Measurements from ENCODE around the gene ACTR3.

The ACTR3 gene

DNA sequence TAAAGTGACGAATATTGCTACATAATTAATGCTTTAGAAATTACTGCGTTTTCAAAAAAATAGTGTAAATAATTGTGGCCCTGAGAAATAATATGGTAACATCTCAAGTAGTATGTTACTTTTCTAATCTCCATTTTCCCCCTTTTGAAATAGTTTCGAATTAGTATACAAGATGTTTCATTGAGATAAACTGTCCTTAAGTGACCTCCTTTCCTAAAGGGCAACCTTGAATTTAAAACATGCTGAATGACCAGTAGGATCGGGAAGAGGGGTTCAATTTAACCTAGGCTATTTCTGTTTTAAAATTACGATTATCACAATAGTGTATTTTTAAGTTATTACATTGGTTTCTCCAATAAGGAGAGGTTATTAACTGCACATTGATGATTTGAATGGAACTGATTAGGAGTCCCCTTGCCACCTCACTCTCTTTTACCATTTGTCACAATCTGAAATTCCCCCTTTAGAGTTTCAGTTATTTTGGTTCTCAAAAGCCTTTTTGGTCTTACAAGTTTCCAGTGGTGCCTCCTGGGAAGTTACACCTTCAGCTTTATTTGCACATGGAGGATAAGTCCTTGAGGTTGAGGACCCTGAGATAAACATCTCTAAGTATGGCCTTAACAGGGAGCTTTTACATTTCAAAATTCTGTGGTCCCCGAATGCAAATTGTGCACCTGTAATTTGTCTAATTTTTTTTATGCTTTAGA lies 2.3 kb downstream of the ACTR3 start:
- Histone ChIP-seq H3K27ac (ENCODE audit: low read depth, low read length) (peak overlapping the region; percentile 39), H3K9ac (ENCODE audit: low read length) (peak overlapping the region; percentile 87), H3K4me3 (ENCODE audit: low read depth in 1 of 2, low read length in 2 of 2) (peak overlapping the region in 1 of 2 donors; percentile 13), H3K27me3 (ENCODE audit: control insufficient read depth in 1 of 2, insufficient read depth in 2 of 2, low read length in 2 of 2) (no peaks in the 10 kb centered on the region), H3K9me3 (ENCODE audit: low read length) (no peaks in the 10 kb centered on the region), H3K36me3 (ENCODE audit: insufficient read depth, low read length) (no peaks in the 10 kb centered on the region), H3K4me1 (ENCODE audit: insufficient read depth, low read length) (peaks cover 55% of the 10 kb centered on the region)

- H3K36me3 ChIP-seq (ENCODE audit: insufficient read depth, low read length) = no peaks in the 10 kb centered on the region
- H3K9ac ChIP-seq (ENCODE audit: low read length) = no peak overlapping the region
- no peak overlapping the region for H3K4me3 ChIP-seq (ENCODE audit: low read depth in 1 of 2, low read length in 2 of 2)
- peaks cover 56% of the 10 kb centered on the region for H3K4me1 ChIP-seq (ENCODE audit: insufficient read depth, low read length)
- H3K27me3 ChIP-seq (ENCODE audit: control insufficient read depth in 1 of 2, insufficient read depth in 2 of 2, low read length in 2 of 2) = no peaks in the 10 kb centered on the region
- H3K9me3 ChIP-seq (ENCODE audit: low read length) = no peaks in the 10 kb centered on the region
- no peak overlapping the region for H3K27ac ChIP-seq (ENCODE audit: low read depth, low read length)
Measured at GRCh38 chr2:113894156-113894743, 4.4 kb downstream of the ACTR3 start.

GRCh38 chr2:113895301-113895700 lies 5.4 kb downstream of the ACTR3 start:
- Histone ChIP-seq H3K4me1 (ENCODE audit: insufficient read depth, low read length) (peaks cover 63% of the 10 kb centered on the region), H3K27ac (ENCODE audit: low read depth, low read length) (no peak overlapping the region), H3K4me3 (ENCODE audit: low read depth in 1 of 2, low read length in 2 of 2) (no peak overlapping the region)

GRCh38 chr2:113895819-113896563 lies 6.1 kb downstream of the ACTR3 start:
- no peak overlapping the region for H3K4me3 ChIP-seq (ENCODE audit: low read depth in 1 of 2, low read length in 2 of 2)
- H3K27ac ChIP-seq (ENCODE audit: low read depth, low read length) = no peak overlapping the region
- H3K27me3 ChIP-seq (ENCODE audit: control insufficient read depth in 1 of 2, insufficient read depth in 2 of 2, low read length in 2 of 2) = no peaks in the 10 kb centered on the region
- no peak overlapping the region for H3K9ac ChIP-seq (ENCODE audit: low read length)
- no peaks in the 10 kb centered on the region for H3K36me3 ChIP-seq (ENCODE audit: insufficient read depth, low read length)
- H3K9me3 ChIP-seq (ENCODE audit: low read length) = no peaks in the 10 kb centered on the region
- peaks cover 63% of the 10 kb centered on the region for H3K4me1 ChIP-seq (ENCODE audit: insufficient read depth, low read length)

More at GRCh38 chr2:113895301-113895700, 5.4 kb downstream of the ACTR3 start:
- no peaks in the 10 kb centered on the region for H3K27me3 ChIP-seq (ENCODE audit: control insufficient read depth in 1 of 2, insufficient read depth in 2 of 2, low read length in 2 of 2)
- no peak overlapping the region for H3K9ac ChIP-seq (ENCODE audit: low read length)
- H3K36me3 ChIP-seq (ENCODE audit: insufficient read depth, low read length) = no peaks in the 10 kb centered on the region
- H3K9me3 ChIP-seq (ENCODE audit: low read length) = no peaks in the 10 kb centered on the region

- Histone ChIP-seq H3K9ac (ENCODE audit: low read length) (no peak overlapping the region), H3K27me3 (ENCODE audit: control insufficient read depth in 1 of 2, insufficient read depth in 2 of 2, low read length in 2 of 2) (no peaks in the 10 kb centered on the region), H3K4me3 (ENCODE audit: low read depth in 1 of 2, low read length in 2 of 2) (no peak overlapping the region), H3K4me1 (ENCODE audit: insufficient read depth, low read length) (peaks cover 62% of the 10 kb centered on the region), H3K36me3 (ENCODE audit: insufficient read depth, low read length) (no peaks in the 10 kb centered on the region), H3K27ac (ENCODE audit: low read depth, low read length) (no peak overlapping the region), H3K9me3 (ENCODE audit: low read length) (no peaks in the 10 kb centered on the region)
Measured at GRCh38 chr2:113896791-113897190, 6.9 kb downstream of the ACTR3 start.

DNA sequence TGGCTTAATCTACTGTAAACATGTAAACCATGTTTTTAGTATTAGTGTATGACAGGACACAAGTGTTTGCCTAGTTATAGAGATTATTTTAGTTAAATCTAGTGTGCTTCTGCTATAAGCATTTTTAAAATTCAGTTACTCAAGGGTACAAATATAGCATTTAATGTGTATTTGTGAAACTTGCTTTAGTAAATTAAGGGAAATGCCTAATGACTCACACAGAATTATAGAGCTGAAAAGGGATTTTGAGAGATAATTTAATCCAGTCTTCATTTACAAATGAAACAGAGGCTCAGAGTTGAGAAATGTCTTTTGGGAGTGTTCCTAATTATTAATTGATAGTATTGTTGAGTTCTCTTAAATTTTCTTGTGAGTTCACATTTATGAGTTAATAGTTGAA lies 8.2 kb downstream of the ACTR3 start:
- H3K9me3 ChIP-seq (ENCODE audit: low read length) = no peaks in the 10 kb centered on the region
- H3K9ac ChIP-seq (ENCODE audit: low read length) = no peak overlapping the region
- H3K27ac ChIP-seq (ENCODE audit: low read depth, low read length) = no peak overlapping the region
- H3K36me3 ChIP-seq (ENCODE audit: insufficient read depth, low read length) = no peaks in the 10 kb centered on the region
- no peaks in the 10 kb centered on the region for H3K27me3 ChIP-seq (ENCODE audit: control insufficient read depth in 1 of 2, insufficient read depth in 2 of 2, low read length in 2 of 2)
- peaks cover 49% of the 10 kb centered on the region for H3K4me1 ChIP-seq (ENCODE audit: insufficient read depth, low read length)
- H3K4me3 ChIP-seq (ENCODE audit: low read depth in 1 of 2, low read length in 2 of 2) = no peak overlapping the region

GRCh38 chr2:113899166-113899565 lies 9.3 kb downstream of the ACTR3 start:
- H3K4me1 ChIP-seq (ENCODE audit: insufficient read depth, low read length) = peaks cover 53% of the 10 kb centered on the region
- H3K9me3 ChIP-seq (ENCODE audit: low read length) = no peaks in the 10 kb centered on the region

GRCh38 chr2:113901943-113902342 lies 12.1 kb downstream of the ACTR3 start:
- Histone ChIP-seq H3K4me3 (ENCODE audit: low read depth in 1 of 2, low read length in 2 of 2) (no peak overlapping the region), H3K27ac (ENCODE audit: low read depth, low read length) (no peak overlapping the region), H3K9me3 (ENCODE audit: low read length) (no peaks in the 10 kb centered on the region), H3K4me1 (ENCODE audit: insufficient read depth, low read length) (peaks cover 32% of the 10 kb centered on the region), H3K36me3 (ENCODE audit: insufficient read depth, low read length) (no peaks in the 10 kb centered on the region), H3K27me3 (ENCODE audit: control insufficient read depth in 1 of 2, insufficient read depth in 2 of 2, low read length in 2 of 2) (no peaks in the 10 kb centered on the region), H3K9ac (ENCODE audit: low read length) (no peak overlapping the region)

More at GRCh38 chr2:113899166-113899565, 9.3 kb downstream of the ACTR3 start:
- no peaks in the 10 kb centered on the region for H3K36me3 ChIP-seq (ENCODE audit: insufficient read depth, low read length)
- no peak overlapping the region for H3K4me3 ChIP-seq (ENCODE audit: low read depth in 1 of 2, low read length in 2 of 2)
- H3K27me3 ChIP-seq (ENCODE audit: control insufficient read depth in 1 of 2, insufficient read depth in 2 of 2, low read length in 2 of 2) = no peaks in the 10 kb centered on the region
- H3K27ac ChIP-seq (ENCODE audit: low read depth, low read length) = no peak overlapping the region
- H3K9ac ChIP-seq (ENCODE audit: low read length) = no peak overlapping the region

GRCh38 chr2:113905886-113906285 lies 16.0 kb downstream of the ACTR3 start:
- Histone ChIP-seq H3K9ac (ENCODE audit: low read length) (no peak overlapping the region), H3K4me1 (ENCODE audit: insufficient read depth, low read length) (peaks cover 25% of the 10 kb centered on the region), H3K4me3 (ENCODE audit: low read depth in 1 of 2, low read length in 2 of 2) (no peak overlapping the region), H3K36me3 (ENCODE audit: insufficient read depth, low read length) (no peaks in the 10 kb centered on the region), H3K27ac (ENCODE audit: low read depth, low read length) (no peak overlapping the region), H3K9me3 (ENCODE audit: low read length) (no peaks in the 10 kb centered on the region), H3K27me3 (ENCODE audit: control insufficient read depth in 1 of 2, insufficient read depth in 2 of 2, low read length in 2 of 2) (no peaks in the 10 kb centered on the region)

GRCh38 chr2:113906647-113907046 lies 16.8 kb downstream of the ACTR3 start:
- peaks cover 25% of the 10 kb centered on the region for H3K4me1 ChIP-seq (ENCODE audit: insufficient read depth, low read length)
- H3K9ac ChIP-seq (ENCODE audit: low read length) = no peak overlapping the region
- no peaks in the 10 kb centered on the region for H3K27me3 ChIP-seq (ENCODE audit: control insufficient read depth in 1 of 2, insufficient read depth in 2 of 2, low read length in 2 of 2)
- no peak overlapping the region for H3K4me3 ChIP-seq (ENCODE audit: low read depth in 1 of 2, low read length in 2 of 2)
- H3K27ac ChIP-seq (ENCODE audit: low read depth, low read length) = no peak overlapping the region
- H3K36me3 ChIP-seq (ENCODE audit: insufficient read depth, low read length) = no peaks in the 10 kb centered on the region
- no peaks in the 10 kb centered on the region for H3K9me3 ChIP-seq (ENCODE audit: low read length)

DNA sequence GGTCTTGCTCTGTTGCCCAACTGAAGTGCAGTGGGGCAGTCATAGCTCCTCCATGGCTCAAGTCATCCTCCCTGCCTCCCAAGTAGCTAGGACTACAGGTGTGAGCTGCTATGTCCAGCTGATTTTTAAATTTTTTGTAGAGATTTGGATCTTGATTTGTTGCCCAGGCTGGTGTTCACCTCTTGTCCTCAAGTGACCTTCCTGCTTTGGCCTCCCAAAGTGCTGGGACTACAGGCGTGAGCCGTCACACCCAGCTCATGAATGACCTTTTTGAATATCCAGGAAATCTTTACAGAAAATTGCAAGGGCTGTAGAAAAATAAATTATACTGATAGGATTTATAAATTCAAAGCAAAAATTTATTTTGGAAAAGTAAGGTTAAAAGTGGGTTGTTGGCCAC lies 17.4 kb downstream of the ACTR3 start:
- H3K27me3 ChIP-seq (ENCODE audit: control insufficient read depth in 1 of 2, insufficient read depth in 2 of 2, low read length in 2 of 2) = no peaks in the 10 kb centered on the region
- H3K4me3 ChIP-seq (ENCODE audit: low read depth in 1 of 2, low read length in 2 of 2) = no peak overlapping the region
- no peak overlapping the region for H3K27ac ChIP-seq (ENCODE audit: low read depth, low read length)
- no peak overlapping the region for H3K9ac ChIP-seq (ENCODE audit: low read length)
- H3K9me3 ChIP-seq (ENCODE audit: low read length) = no peaks in the 10 kb centered on the region
- H3K36me3 ChIP-seq (ENCODE audit: insufficient read depth, low read length) = no peaks in the 10 kb centered on the region
- H3K4me1 ChIP-seq (ENCODE audit: insufficient read depth, low read length) = peaks cover 25% of the 10 kb centered on the region

Measured in muscle layer of colon (tissue), 2 donors.